Cardiac muscle cell (in vitro differentiated cells and primary cell): ENCODE measurements around the gene CMTM8. TPM values are rescaled to one million over a fixed set of nuclear protein-coding genes. Genes with fewer than 3 reads are reported as not detected.
A peak's percentile ranks its signal among the peaks of the same experiment; 100 is the strongest.

Experiments used
- DNase-seq, 2 donors: peaks; one replicate each; pipeline versions ENCODE4 v3.0.0 to v3.0.0-alpha.2; 2010 to 2017; ENCODE audit warnings: low read depth in 1 of 2, low spot score in 1 of 2
- H3K27ac ChIP-seq: fragments of 200-600 bp; sonication (generic); 2 replicates; pipeline ENCODE4 v1.5.1; 2016
- H3K27me3 ChIP-seq: fragments of 200-600 bp; sonication (generic); 2 replicates; pipeline ENCODE4 v1.6.0; 2016; ENCODE audit warnings: control low read depth
- H3K36me3 ChIP-seq: fragments of 200-600 bp; sonication (generic); 2 replicates; pipeline ENCODE4 v1.5.1; 2016; ENCODE audit warnings: control low read depth
- H3K4me1 ChIP-seq: fragments of 200-600 bp; sonication (generic); 2 replicates; pipeline ENCODE4 v1.8.1; 2017; ENCODE audit warnings: low read depth, mild to moderate bottlenecking, mixed run types
- H3K4me3 ChIP-seq: fragments of 200-600 bp; sonication (generic); 2 replicates; pipeline ENCODE4 v1.5.1; 2016; ENCODE audit warnings: mild to moderate bottlenecking
- H3K9me3 ChIP-seq: fragments of 200-600 bp; sonication (generic); 2 replicates; pipeline ENCODE4 v1.5.1; 2017; ENCODE audit warnings: low read depth, mild to moderate bottlenecking, control low read depth
- CTCF ChIP-seq: IDR thresholded peaks from 2 replicates; pipeline ENCODE4 v1.5.1; 2012; ENCODE audit warnings: low read depth, mild to moderate bottlenecking, low read length
- polyA plus RNA-seq: library from polyadenylated mRNA; unstranded; fragments of >200 nt; fragmentation: Nextera tagmentation; extraction: Ambion mirVana; gene quantifications from 2 replicates; pipeline ENCODE4 v1.2.1, GENCODE V29; 2016
- total RNA-seq: library from RNA; depleted of rRNA; stranded (reverse); fragments of >200 nt; gene quantifications from 2 replicates; pipeline ENCODE4 v1.2.3, GENCODE V29; 2016

The CMTM8 gene
- total and polyA plus RNA-seq, 2 experiments from 2014 or later, result 6.9 to 12.5 TPM

- no peaks in the 10 kb centered on the region for H3K9me3 ChIP-seq
- H3K27ac ChIP-seq, result no peak overlapping the region
- TF ChIP-seq CTCF, result no peak
- H3K4me3 ChIP-seq, result no peak overlapping the region
- H3K4me1 ChIP-seq, result no peaks in the 10 kb centered on the region
- no peak for DNase-seq
- H3K36me3 ChIP-seq, result no peaks in the 10 kb centered on the region
- no peaks in the 10 kb centered on the region for H3K27me3 ChIP-seq
Measured at GRCh38 chr3:32292085-32292796, 53.8 kb downstream of the CMTM8 start.

- no peaks in the 10 kb centered on the region for H3K9me3 ChIP-seq
- no peak for DNase-seq
- no peaks in the 10 kb centered on the region for H3K27me3 ChIP-seq
- H3K4me1 ChIP-seq, result no peaks in the 10 kb centered on the region
- H3K4me3 ChIP-seq, result no peak overlapping the region
- no peaks in the 10 kb centered on the region for H3K36me3 ChIP-seq
- no peak overlapping the region for H3K27ac ChIP-seq
- TF ChIP-seq CTCF, result no peak
Measured at GRCh38 chr3:32293903-32294302, 55.4 kb downstream of the CMTM8 start.

GRCh38 chr3:32296251-32297204 is 58.0 kb downstream of the CMTM8 start:
- Histone ChIP-seq H3K4me1 (no peaks in the 10 kb centered on the region), H3K4me3 (no peak overlapping the region), H3K27ac (no peak overlapping the region), H3K36me3 (no peaks in the 10 kb centered on the region), H3K27me3 (no peaks in the 10 kb centered on the region), H3K9me3 (no peaks in the 10 kb centered on the region)
- TF ChIP-seq CTCF, result peak; percentile 84
- peak; percentile 70 to 80 for DNase-seq

GRCh38 chr3:32297366-32297765 is 58.9 kb downstream of the CMTM8 start:
- no peaks in the 10 kb centered on the region for H3K9me3 ChIP-seq
- H3K27ac ChIP-seq, result no peak overlapping the region
- H3K36me3 ChIP-seq, result no peaks in the 10 kb centered on the region
- no peak overlapping the region for H3K4me3 ChIP-seq
- no peak for TF ChIP-seq CTCF
- H3K27me3 ChIP-seq, result no peaks in the 10 kb centered on the region
- no peak for DNase-seq
- H3K4me1 ChIP-seq, result no peaks in the 10 kb centered on the region

- H3K4me3 ChIP-seq, result no peak overlapping the region
- no peak for DNase-seq
- no peak overlapping the region for H3K27ac ChIP-seq
- H3K4me1 ChIP-seq, result no peaks in the 10 kb centered on the region
- no peak for TF ChIP-seq CTCF
- H3K36me3 ChIP-seq, result no peaks in the 10 kb centered on the region
- no peaks in the 10 kb centered on the region for H3K27me3 ChIP-seq
- no peaks in the 10 kb centered on the region for H3K9me3 ChIP-seq
Measured at GRCh38 chr3:32301426-32301825, 62.9 kb downstream of the CMTM8 start.
